CD4-positive, alpha-beta memory T cell (primary cell): ENCODE results near the gene TPK1. TPM values are rescaled to one million over a fixed set of nuclear protein-coding genes. Genes with fewer than 3 reads are reported as not detected.
"Not testable (repeated sequence)": the region's sequence is repeated elsewhere in the genome, so short reads cannot be mapped to it uniquely, and the experiment has no call there.

ENCODE experiments used
- CTCF ChIA-PET: fragments of 350-600 bp; sonication (Branson Sonifier 250); formaldehyde crosslinking; loops from one replicate; lab custom pipeline; 2021; ENCODE audit warnings: inconsistent platforms; ENCODE audit not compliant: partially characterized antibody; lab: Charles Lee
- POLR2A ChIA-PET: fragments of 350-600 bp; sonication (Branson Sonifier 250); formaldehyde crosslinking; loops from one replicate; lab custom pipeline; 2021; ENCODE audit not compliant: partially characterized antibody; lab: Charles Lee
- DNase-seq, 5 donors: peaks; one replicate each; pipeline versions ENCODE4 v3.0.0 to v3.0.0-alpha.2; 2020 to 2022; ENCODE audit warnings: mixed read lengths in 1 of 5
- H3K27ac ChIP-seq: one replicate; pipeline ENCODE4 v1.7.0; 2013; ENCODE audit warnings: low read depth, low read length
- H3K27me3 ChIP-seq: 2 replicates; pipeline ENCODE4 v1.7.0; 2013; ENCODE audit warnings: mild to moderate bottlenecking, low read length, moderate library complexity; ENCODE audit not compliant: insufficient read depth
- H3K36me3 ChIP-seq: 2 replicates; pipeline ENCODE4 v1.7.0; 2013; ENCODE audit warnings: mild to moderate bottlenecking, low read length, moderate library complexity; ENCODE audit not compliant: insufficient read depth
- H3K4me1 ChIP-seq: 2 replicates; pipeline ENCODE4 v1.7.0; 2013; ENCODE audit warnings: mild to moderate bottlenecking, low read length, moderate library complexity; ENCODE audit not compliant: insufficient read depth
- H3K4me3 ChIP-seq, 2 donors: one replicate each; pipeline ENCODE4 v1.7.0; 2013; ENCODE audit warnings: low read length in 2 of 2, mild to moderate bottlenecking in 1 of 2
- H3K9me3 ChIP-seq, 2 donors: one replicate each; pipeline ENCODE4 v1.7.0; 2013; ENCODE audit warnings: low read length in 2 of 2, control low read depth in 1 of 2; ENCODE audit not compliant: control insufficient read depth in 1 of 2
- H3K27ac Mint-ChIP-seq, 7 donors: one replicate each; pipeline ENCODE4 v1.8.0; 2020 to 2021; ENCODE audit warnings: mixed read lengths in 7 of 7, mild to moderate bottlenecking in 6 of 7, inconsistent platforms in 3 of 7, moderate library complexity in 3 of 7
- H3K27me3 Mint-ChIP-seq, 2 donors: one replicate each; pipeline ENCODE4 v1.8.0; 2020 to 2021; ENCODE audit warnings: mixed read lengths in 2 of 2
- H3K36me3 Mint-ChIP-seq, 2 donors: one replicate each; pipeline ENCODE4 v1.8.0; 2020 to 2021; ENCODE audit warnings: mixed read lengths in 2 of 2, inconsistent platforms in 1 of 2, mild to moderate bottlenecking in 1 of 2
- H3K4me1 Mint-ChIP-seq, 4 donors: one replicate each; pipeline ENCODE4 v1.8.0; 2020 to 2021; ENCODE audit warnings: mixed read lengths in 4 of 4, mild to moderate bottlenecking in 1 of 4
- H3K4me3 Mint-ChIP-seq, 8 donors: one replicate each; pipeline ENCODE4 v1.8.0; 2020 to 2021; ENCODE audit warnings: mixed read lengths in 8 of 8, mild to moderate bottlenecking in 7 of 8, moderate library complexity in 6 of 8, inconsistent platforms in 3 of 8
- H3K9me3 Mint-ChIP-seq, 8 donors: one replicate each; pipeline ENCODE4 v1.8.0; 2020 to 2021; ENCODE audit warnings: mixed read lengths in 8 of 8, mild to moderate bottlenecking in 5 of 8, inconsistent platforms in 3 of 8, moderate library complexity in 1 of 8
- intact Hi-C: fragments of 100-400 bp; cut with micrococcal nuclease; formaldehyde crosslinking; loops from one replicate; pipeline ENCODE4 v1.15.1; 2023
- polyA plus RNA-seq, 2 donors: library from polyadenylated mRNA; unstranded; fragments of 300-500 nt; fragmentation: Illumina TruSeq; gene quantifications; one replicate each; pipeline ENCODE4 v1.2.3, GENCODE V29; 2021
- total RNA-seq, 2 experiments: library from RNA; stranded (reverse); gene quantifications; one replicate each; pipeline ENCODE4 v1.2.3, GENCODE V29; 2021

The TPK1 gene
- total and polyA plus RNA-seq, 4 experiments from 2014 or later: 25.2 to 30.7 (median 27.8) TPM

DNA sequence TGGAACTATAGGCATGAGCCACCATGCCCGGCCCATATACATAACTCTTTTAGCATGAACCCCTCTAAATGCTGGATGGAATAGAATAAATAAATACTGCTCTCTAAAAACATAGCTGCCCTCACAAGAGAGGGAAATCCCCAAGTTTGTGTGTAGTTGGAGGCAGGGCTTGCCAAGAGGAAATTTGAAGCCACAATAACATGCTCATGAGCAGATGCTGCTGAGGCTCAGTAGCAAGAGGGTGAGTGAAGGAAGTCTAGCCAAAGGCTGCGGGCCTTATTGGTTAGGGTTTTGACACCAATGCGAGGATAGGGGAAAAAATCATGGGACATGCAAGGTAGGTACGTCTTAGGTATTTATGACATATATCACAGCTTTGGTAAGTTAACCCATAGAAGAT, 17.3 kb downstream of the TPK1 start:
- Histone ChIP-seq H3K4me1 (peaks cover 67% of the 10 kb centered on the region), H3K27me3 (no peaks in the 10 kb centered on the region), H3K27ac (peak overlapping the region; percentile 54), H3K4me3 (peak overlapping the region in 1 of 2 donors; percentile 3), H3K36me3 (no peaks in the 10 kb centered on the region), H3K9me3 (no peaks in the 10 kb centered on the region)
- ChIA-PET POLR2A (interaction anchor here (0.8 to 12.3 kb wide), 8 partner anchors 10 to 79 kb away, joined by 3 to 409 read pairs (median 4); partner anchors contain the start of gene TPK1), CTCF (interaction anchor here (0.6 to 8.6 kb wide), 6 partner anchors 12 to 80 kb away, joined by 3 to 83 read pairs (median 4); partner anchors contain the start of gene TPK1)
- peak; percentile 72 to 88 (median 77) for DNase-seq
- Mint-ChIP-seq H3K36me3 (peaks cover 1 to 13% of the 10 kb centered on the region in 2 donors), H3K9me3 (no peaks in the 10 kb centered on the region), H3K4me1 (peaks cover 64 to 90% (median 72%) of the 10 kb centered on the region in 4 donors), H3K27ac (peak overlapping the region; percentile 80 to 99 (median 93)), H3K4me3 (peak overlapping the region; percentile 46 to 84 (median 72)), H3K27me3 (no peaks in the 10 kb centered on the region)
- intact Hi-C loops: loop anchor here (1.0 kb wide), 4 partner anchors 8 to 32 kb away; no protein-coding TSS in a partner anchor

- no peak for DNase-seq
- Mint-ChIP-seq H3K27me3 (no peaks in the 10 kb centered on the region), H3K36me3 (peaks cover 1 to 13% of the 10 kb centered on the region in 2 donors), H3K27ac (peak overlapping the region in 4 of 7 donors; percentile 26 to 97 (median 86)), H3K4me1 (peaks cover 63 to 90% (median 73%) of the 10 kb centered on the region in 4 donors), H3K9me3 (no peaks in the 10 kb centered on the region), H3K4me3 (no peak overlapping the region)
- Histone ChIP-seq H3K9me3 (no peaks in the 10 kb centered on the region), H3K36me3 (no peaks in the 10 kb centered on the region), H3K27ac (no peak overlapping the region), H3K4me3 (no peak overlapping the region), H3K4me1 (peaks cover 72% of the 10 kb centered on the region), H3K27me3 (no peaks in the 10 kb centered on the region)
- POLR2A ChIA-PET: interaction anchor here (12.3 kb wide), 1 partner anchor 17 kb away, joined by 409 read pairs; the partner anchor contains the start of gene TPK1
- CTCF ChIA-PET: interaction anchor here (1.8 to 8.6 kb wide), 2 partner anchors 18 to 31 kb away, joined by 6 to 83 read pairs; partner anchors contain the start of gene TPK1
- intact Hi-C loops: no loop called here
Observed at GRCh38 chr7:144817001-144817400, 18.9 kb downstream of the TPK1 start.

- Histone ChIP-seq H3K9me3 (no peaks in the 10 kb centered on the region), H3K4me1 (peaks cover 72% of the 10 kb centered on the region), H3K4me3 (no peak overlapping the region), H3K27ac (no peak overlapping the region), H3K36me3 (no peaks in the 10 kb centered on the region), H3K27me3 (no peaks in the 10 kb centered on the region)
- Mint-ChIP-seq H3K4me3 (peak overlapping the region in 1 of 8 donors; percentile 56), H3K27ac (peak overlapping the region in 4 of 7 donors; percentile 29 to 49 (median 46)), H3K9me3 (no peaks in the 10 kb centered on the region), H3K27me3 (no peaks in the 10 kb centered on the region), H3K4me1 (peaks cover 53 to 79% (median 60%) of the 10 kb centered on the region in 4 donors), H3K36me3 (peaks cover 1 to 9% of the 10 kb centered on the region in 2 donors)
- no peak for DNase-seq
- intact Hi-C loops: no loop called here
- CTCF ChIA-PET: interaction anchor here (1.3 kb wide), 1 partner anchor 20 kb away, joined by 4 read pairs; no protein-coding TSS in a partner anchor
- POLR2A ChIA-PET: interaction anchor here (10.2 kb wide), 1 partner anchor 21 kb away, joined by 247 read pairs; the partner anchor contains the start of gene TPK1
Observed at GRCh38 chr7:144814299-144814698, 21.6 kb downstream of the TPK1 start.

DNA sequence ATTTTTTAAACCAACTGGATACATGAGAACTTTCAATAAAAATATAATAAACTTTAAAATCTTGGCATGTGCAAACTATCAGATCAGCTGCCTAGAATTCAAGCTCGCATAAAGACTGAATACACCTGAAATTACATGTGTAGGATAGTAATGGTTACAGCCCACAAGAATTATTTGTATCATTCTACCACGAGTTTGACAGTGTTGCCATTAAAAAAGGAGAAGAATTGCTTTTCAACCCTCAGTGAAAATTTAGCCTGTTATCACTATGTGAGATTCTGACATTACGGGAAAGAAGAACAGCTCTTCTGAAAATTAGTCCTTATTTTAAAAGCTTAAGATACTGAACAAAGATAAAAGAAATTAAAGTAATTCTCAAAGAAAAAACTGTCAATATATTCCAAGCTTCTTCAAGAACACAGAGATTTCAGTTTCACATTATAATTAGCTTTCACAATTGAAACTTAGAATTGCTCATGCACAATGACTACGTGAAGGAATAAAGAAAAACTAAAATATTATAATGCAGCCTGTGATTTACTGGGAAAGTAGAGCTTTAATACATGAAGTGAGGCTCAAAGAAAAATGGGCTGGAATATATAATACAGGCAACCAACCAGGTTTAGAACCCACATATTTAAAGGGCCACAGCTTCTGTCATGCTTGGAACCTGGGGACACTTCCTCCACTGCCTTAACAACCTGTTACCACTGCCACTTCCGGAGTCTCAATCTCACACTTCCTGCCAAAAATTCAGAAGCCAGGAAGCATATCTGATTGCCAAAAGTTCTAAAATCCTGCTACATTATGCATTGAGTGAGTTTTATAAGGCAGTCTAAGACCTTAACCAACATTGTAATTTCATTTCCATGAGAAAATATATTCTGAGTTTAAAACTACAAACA, 23.2 kb downstream of the TPK1 start:
- peaks cover 72% of the 10 kb centered on the region for H3K4me1 ChIP-seq
- no peaks in the 10 kb centered on the region for H3K27me3 Mint-ChIP-seq
- ChIA-PET CTCF (interaction anchor here (0.6 to 4.1 kb wide), 12 partner anchors 8 to 114 kb away, joined by 3 to 55 read pairs (median 4); partner anchors contain the start of gene TPK1), POLR2A (interaction anchor here (0.7 to 10.2 kb wide), 12 partner anchors 8 to 1549 kb away, joined by 3 to 247 read pairs (median 6); partner anchors contain the start of genes GSTK1 and TPK1)
- no peaks in the 10 kb centered on the region for H3K9me3 ChIP-seq
- intact Hi-C loops: loop anchor here (1.0 kb wide), 2 partner anchors 9 to 23 kb away; no protein-coding TSS in a partner anchor
- H3K4me3 ChIP-seq: peak overlapping the region in 1 of 2 donors; percentile 2
- H3K4me3 Mint-ChIP-seq: peak overlapping the region; percentile 67 to 84 (median 78)
- H3K27me3 ChIP-seq: no peaks in the 10 kb centered on the region
- peaks cover 45 to 78% (median 58%) of the 10 kb centered on the region in 4 donors for H3K4me1 Mint-ChIP-seq
- H3K27ac ChIP-seq: peak overlapping the region; percentile 46
- no peaks in the 10 kb centered on the region for H3K9me3 Mint-ChIP-seq
- peaks cover 1 to 9% of the 10 kb centered on the region in 2 donors for H3K36me3 Mint-ChIP-seq
- DNase-seq: peak; percentile 64 to 78 (median 72)
- peak overlapping the region; percentile 86 to 94 (median 93) for H3K27ac Mint-ChIP-seq
- H3K36me3 ChIP-seq: no peaks in the 10 kb centered on the region

GRCh38 chr7:144805627-144806239, 30.1 kb downstream of the TPK1 start:
- Histone ChIP-seq H3K9me3 (no peaks in the 10 kb centered on the region), H3K36me3 (no peaks in the 10 kb centered on the region), H3K4me3 (no peak overlapping the region), H3K27ac (no peak overlapping the region), H3K27me3 (no peaks in the 10 kb centered on the region), H3K4me1 (peaks cover 32% of the 10 kb centered on the region)
- Mint-ChIP-seq H3K4me1 (peaks cover 28 to 67% (median 47%) of the 10 kb centered on the region in 4 donors), H3K4me3 (peak overlapping the region in 2 of 8 donors; percentile 7 to 55), H3K9me3 (peaks cover 0 to 7% (median 1%) of the 10 kb centered on the region in 8 donors), H3K27me3 (no peaks in the 10 kb centered on the region), H3K36me3 (peaks cover 15 to 33% of the 10 kb centered on the region in 2 donors), H3K27ac (peak overlapping the region in 2 of 7 donors; percentile 42 to 70)
- ChIA-PET CTCF (interaction anchor here (1.0 kb wide), 1 partner anchor 13 kb away, joined by 4 read pairs; no protein-coding TSS in a partner anchor), POLR2A (interaction anchor here (0.7 to 10.2 kb wide), 3 partner anchors 13 to 29 kb away, joined by 3 to 247 read pairs (median 3); partner anchors contain the start of gene TPK1)
- intact Hi-C loops: no loop called here
- no peak for DNase-seq

DNA sequence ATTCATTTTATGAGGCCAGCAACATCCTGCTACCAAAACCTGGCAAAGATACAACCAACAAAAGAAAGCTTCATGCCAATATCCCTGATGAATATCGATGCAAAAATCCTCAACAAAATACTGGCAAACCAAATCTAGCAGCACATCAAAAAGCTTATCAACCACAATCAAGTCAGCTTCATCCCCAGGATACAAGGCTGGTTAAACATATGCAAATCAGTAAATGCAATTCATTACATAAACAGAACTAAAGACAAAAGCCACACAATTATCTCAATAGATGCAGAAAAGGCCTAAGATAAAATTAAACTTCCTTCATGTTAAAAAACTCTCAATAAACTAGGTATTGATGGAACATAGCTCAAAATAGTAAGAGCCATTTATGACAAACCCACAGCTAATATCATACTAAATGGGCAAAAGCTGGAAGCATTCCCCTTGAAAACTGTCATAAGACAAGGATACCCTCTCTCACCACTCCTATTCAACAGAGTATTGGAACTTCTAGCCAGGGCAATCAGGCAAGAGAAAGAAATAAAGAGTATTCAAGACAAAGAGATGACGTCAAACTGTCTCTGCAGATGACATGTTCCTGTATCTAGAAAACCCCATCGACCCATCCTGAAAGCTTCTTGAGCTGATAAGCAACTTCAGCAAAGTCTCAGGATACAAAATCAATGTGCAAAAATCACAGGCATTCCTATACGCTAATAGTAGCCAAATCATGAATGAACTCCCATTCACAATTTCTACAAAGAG, 35.0 kb downstream of the TPK1 start:
- Mint-ChIP-seq H3K4me3 (peak overlapping the region in 5 of 8 donors; percentile 7 to 66 (median 26)), H3K27ac (peak overlapping the region in 3 of 7 donors; percentile 11 to 39 (median 13)), H3K4me1 (peaks cover 37 to 65% (median 46%) of the 10 kb centered on the region in 4 donors), H3K36me3 (peaks cover 25 to 65% of the 10 kb centered on the region in 2 donors)
- H3K27me3 Mint-ChIP-seq, H3K9me3 Mint-ChIP-seq, H3K27me3 ChIP-seq, H3K9me3 ChIP-seq, H3K27ac ChIP-seq, H3K4me1 ChIP-seq, DNase-seq, H3K36me3 ChIP-seq, H3K4me3 ChIP-seq: not testable (repeated sequence)
- intact Hi-C loops: loop anchor here (5.0 kb wide), 1 partner anchor 36 kb away; the partner anchor contains the start of gene TPK1
- ChIA-PET CTCF (interaction anchor here (1.9 to 2.7 kb wide), 4 partner anchors 9 to 15 kb away, joined by 5 to 8 read pairs (median 6); no protein-coding TSS in a partner anchor), POLR2A (interaction anchor here (0.8 to 2.4 kb wide), 4 partner anchors 11 to 37 kb away, joined by 3 to 19 read pairs (median 6); partner anchors contain the start of gene TPK1)
